ENCODE results near the gene CNTROB. TPM values are rescaled to one million over a fixed set of nuclear protein-coding genes. Genes with fewer than 3 reads are reported as not detected.

CNTROB gene
- total RNA-seq, 1 experiment from 2014 or later = 30.1 TPM

DNA sequence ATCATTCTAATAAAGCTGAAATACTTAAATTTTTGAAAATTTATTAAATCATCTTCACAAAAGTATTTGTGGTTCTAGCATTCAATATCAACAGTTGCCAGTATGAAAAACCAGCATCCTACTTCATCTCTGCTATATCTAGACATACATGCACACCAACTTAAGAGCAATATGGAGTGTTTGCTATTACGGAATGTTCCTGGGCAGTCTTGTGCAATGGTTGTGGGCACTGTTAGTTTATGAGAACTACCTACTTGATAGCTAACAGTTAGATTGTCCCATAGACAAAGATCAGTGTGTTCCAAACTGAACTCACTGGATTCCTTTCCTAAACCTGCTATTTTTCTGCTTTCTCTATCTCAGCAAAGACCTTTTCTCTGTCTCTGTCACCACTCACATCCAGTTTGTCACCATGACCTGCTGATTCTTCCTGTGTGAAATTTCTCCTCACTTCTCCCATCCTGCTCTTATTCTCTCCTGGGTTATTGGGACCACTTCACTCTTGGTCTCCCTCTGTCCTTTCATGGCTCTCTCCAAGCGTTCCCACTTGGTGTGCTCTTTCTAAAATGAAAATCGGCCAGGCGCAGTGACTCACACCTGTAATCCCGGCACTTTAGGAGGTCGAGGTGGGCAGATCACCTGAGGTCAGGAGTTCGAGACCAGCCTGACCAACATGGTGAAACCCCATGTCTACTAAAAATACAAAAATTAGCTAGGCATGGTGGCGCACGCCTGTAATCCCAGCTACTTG lies 27.7 kb downstream of the CNTROB start:
- Histone ChIP-seq H2BK120ac (ENCODE audit: low read depth, low read length, poor library complexity, severe bottlenecking) (no peak overlapping the region), H3K56ac (ENCODE audit: insufficient read length, low read depth, low read length) (no peak overlapping the region), H3K4me1 (ENCODE audit: insufficient read depth, low read length) (no peaks in the 10 kb centered on the region; the same call in 1 of the 2 replicates), H2BK15ac (ENCODE audit: low read depth, low read length) (no peak overlapping the region), H3K9ac (ENCODE audit: extremely low read depth, insufficient read length, low read length) (no peak overlapping the region), H3K27ac (ENCODE audit: insufficient read length, low read depth, low read length) (no peak overlapping the region), H3T11ph (ENCODE audit: low read length) (no peak overlapping the region), H4K20me1 (ENCODE audit: control insufficient read depth, insufficient read depth, insufficient read length) (no peaks in the 10 kb centered on the region), H2BK12ac (ENCODE audit: insufficient read length, low read depth, low read length) (no peak overlapping the region), H4K8ac (replicated peaks; ENCODE audit: insufficient read length, low read depth, low read length) (no peak overlapping the region), H3K79me1 (ENCODE audit: insufficient read depth, low read depth, low read length, poor library complexity, severe bottlenecking) (no peaks in the 10 kb centered on the region), H4K91ac (ENCODE audit: insufficient read length, low read depth, low read length) (no peak overlapping the region), H3K9me3 (ENCODE audit: control insufficient read depth, low read depth, low read length) (no peaks in the 10 kb centered on the region), H2AFZ (ENCODE audit: low read length) (no peak overlapping the region), H3K23me2 (ENCODE audit: insufficient read length, low read depth, low read length, poor library complexity, severe bottlenecking) (no peaks in the 10 kb centered on the region), H3K18ac (ENCODE audit: insufficient read length, low read depth, low read length) (no peak overlapping the region), H2AK5ac (ENCODE audit: insufficient read length, low read length) (no peak overlapping the region), H3K23ac (ENCODE audit: insufficient read length, low read depth, low read length) (no peak overlapping the region), H4K5ac (ENCODE audit: insufficient read length, low read depth, low read length) (no peak overlapping the region), H3K79me2 (ENCODE audit: insufficient read depth, low read length) (no peaks in the 10 kb centered on the region), H2BK5ac (ENCODE audit: insufficient read length, low read length) (no peak overlapping the region), H3K4ac (ENCODE audit: low read depth, low read length) (no peak overlapping the region), H2BK20ac (ENCODE audit: low read depth, low read length, poor library complexity, severe bottlenecking) (no peak overlapping the region), H3K14ac (ENCODE audit: insufficient read depth, low read length) (no peak overlapping the region), H3K4me2 (ENCODE audit: insufficient read depth, insufficient read length, low read length) (no peak overlapping the region), H3K27me3 (ENCODE audit: insufficient read depth, low read length) (no peaks in the 10 kb centered on the region)
- H3K27me3 Mint-ChIP-seq (ENCODE audit: low read depth) = no peaks in the 10 kb centered on the region; the same call in none of the 2 replicates
- TF ChIP-seq, protein P1, sequence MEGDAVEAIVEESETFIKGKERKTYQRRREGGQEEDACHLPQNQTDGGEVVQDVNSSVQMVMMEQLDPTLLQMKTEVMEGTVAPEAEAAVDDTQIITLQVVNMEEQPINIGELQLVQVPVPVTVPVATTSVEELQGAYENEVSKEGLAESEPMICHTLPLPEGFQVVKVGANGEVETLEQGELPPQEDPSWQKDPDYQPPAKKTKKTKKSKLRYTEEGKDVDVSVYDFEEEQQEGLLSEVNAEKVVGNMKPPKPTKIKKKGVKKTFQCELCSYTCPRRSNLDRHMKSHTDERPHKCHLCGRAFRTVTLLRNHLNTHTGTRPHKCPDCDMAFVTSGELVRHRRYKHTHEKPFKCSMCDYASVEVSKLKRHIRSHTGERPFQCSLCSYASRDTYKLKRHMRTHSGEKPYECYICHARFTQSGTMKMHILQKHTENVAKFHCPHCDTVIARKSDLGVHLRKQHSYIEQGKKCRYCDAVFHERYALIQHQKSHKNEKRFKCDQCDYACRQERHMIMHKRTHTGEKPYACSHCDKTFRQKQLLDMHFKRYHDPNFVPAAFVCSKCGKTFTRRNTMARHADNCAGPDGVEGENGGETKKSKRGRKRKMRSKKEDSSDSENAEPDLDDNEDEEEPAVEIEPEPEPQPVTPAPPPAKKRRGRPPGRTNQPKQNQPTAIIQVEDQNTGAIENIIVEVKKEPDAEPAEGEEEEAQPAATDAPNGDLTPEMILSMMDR (conservative IDR thresholded peaks at IDR 0.05) = no peak
- H3K4me3 Mint-ChIP-seq = no peak overlapping the region
- H3K27ac Mint-ChIP-seq = no peak overlapping the region; a peak in 1 of 7 replicates
- H3K4me1 Mint-ChIP-seq = peaks cover 16 to 17% of the 10 kb centered on the region in 2 experiments
- no peak for DNase-seq
- no peaks in the 10 kb centered on the region for H3K9me3 Mint-ChIP-seq
- no CpG with 5 or more reads among the region's 9 CpGs for WGBS (ENCODE audit: extremely low coverage, insufficient read length, low lambda C conversion rate)
- H3K36me3 Mint-ChIP-seq (ENCODE audit: insufficient read depth in 1 of 3, low read depth in 3 of 3) = no peaks in the 10 kb centered on the region

Measured in H9 (cell line).